ENCODE data around the gene WHRN.

WHRN gene

GRCh38 chr9:114467226-114467750 lies 38.0 kb downstream of the WHRN start:
- Mint-ChIP-seq H3K9me3 (no peaks in the 10 kb centered on the region), H3K27ac (no peak overlapping the region), H3K4me3 (no peak overlapping the region), H3K27me3 (no peaks in the 10 kb centered on the region), H3K36me3 (ENCODE audit: low read depth) (no peaks in the 10 kb centered on the region), H3K4me1 (ENCODE audit: low read depth) (no peaks in the 10 kb centered on the region)
- intact Hi-C loops (cut with micrococcal nuclease): no loop called here

DNA sequence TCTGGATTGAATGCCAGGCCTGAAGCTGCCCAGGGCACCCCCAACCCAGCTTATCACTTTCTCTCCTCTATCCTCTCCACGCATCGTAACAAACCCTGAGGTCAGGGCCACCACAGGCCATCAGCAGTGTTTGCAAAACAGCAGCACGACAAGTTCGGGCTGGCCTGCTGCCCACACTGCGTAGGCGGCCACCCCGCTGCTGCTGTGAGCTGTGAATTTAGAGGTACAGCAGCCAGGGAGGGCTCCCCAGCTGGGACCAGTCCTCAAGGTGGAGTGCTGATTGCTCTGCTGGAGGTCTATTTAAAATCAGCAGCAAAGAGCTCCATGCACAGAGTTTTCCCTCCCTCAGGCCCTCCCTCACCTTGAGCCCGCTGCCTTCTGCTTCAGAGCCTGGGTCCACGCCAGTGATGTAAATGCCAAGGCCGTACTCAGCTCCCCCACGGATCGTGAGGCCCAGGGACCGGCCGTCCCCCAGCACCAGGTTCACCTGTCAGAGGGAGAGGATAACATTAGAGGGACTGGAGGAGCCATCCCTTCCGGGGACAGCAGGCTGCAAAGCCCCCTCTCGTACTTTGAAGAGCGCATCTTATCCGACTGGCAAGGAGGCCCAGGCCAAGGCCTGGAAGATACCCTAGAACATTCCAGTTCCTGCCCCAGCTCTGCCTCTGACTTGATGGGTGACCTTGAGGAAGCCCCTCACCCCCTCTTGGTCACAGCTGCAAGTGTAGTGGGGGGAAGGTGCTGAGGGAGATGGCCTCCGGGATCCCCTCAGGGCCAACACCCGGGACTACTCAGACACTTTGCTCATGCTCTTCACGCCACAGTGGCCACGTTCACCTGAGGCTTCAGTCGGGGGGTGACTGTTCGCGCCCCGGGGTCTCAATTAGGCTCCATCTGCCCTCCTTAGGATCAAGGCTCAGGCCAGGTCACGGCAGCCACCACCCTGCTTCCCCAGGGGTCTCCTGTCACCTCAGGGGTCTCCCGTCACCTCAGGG lies 39.1 kb downstream of the WHRN start:
- Mint-ChIP-seq H3K9me3 (no peaks in the 10 kb centered on the region), H3K36me3 (ENCODE audit: low read depth) (no peaks in the 10 kb centered on the region), H3K27me3 (no peaks in the 10 kb centered on the region), H3K4me3 (no peak overlapping the region), H3K4me1 (ENCODE audit: low read depth) (peaks cover 6% of the 10 kb centered on the region), H3K27ac (no peak overlapping the region)
- intact Hi-C loops (cut with micrococcal nuclease): no loop called here

DNA sequence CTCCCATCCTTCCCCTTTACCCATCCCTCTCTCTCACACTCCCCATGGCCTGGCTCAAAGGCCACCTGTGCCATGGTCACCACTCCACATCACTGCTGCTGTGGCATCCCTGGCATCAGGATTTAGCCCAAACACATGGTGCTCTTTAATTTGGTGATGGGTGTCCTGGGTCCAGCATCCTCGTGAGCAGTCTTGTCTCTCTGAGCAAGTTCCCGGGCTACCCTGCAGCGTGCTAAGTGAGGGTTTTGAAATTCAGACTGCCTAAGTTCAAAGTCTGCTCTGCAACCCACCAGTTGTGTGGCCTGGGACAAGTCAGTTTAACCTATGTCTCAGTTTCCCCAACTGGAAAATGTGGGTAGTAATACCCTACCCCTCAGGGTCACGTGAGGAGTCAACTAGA lies 39.9 kb downstream of the WHRN start:
- intact Hi-C loops (cut with micrococcal nuclease): no loop called here
- Mint-ChIP-seq H3K9me3 (no peaks in the 10 kb centered on the region), H3K4me3 (no peak overlapping the region), H3K27ac (no peak overlapping the region), H3K27me3 (no peaks in the 10 kb centered on the region), H3K4me1 (ENCODE audit: low read depth) (peaks cover 13% of the 10 kb centered on the region), H3K36me3 (ENCODE audit: low read depth) (no peaks in the 10 kb centered on the region)

GRCh38 chr9:114464281-114465051 lies 40.8 kb downstream of the WHRN start:
- no peaks in the 10 kb centered on the region for H3K27me3 Mint-ChIP-seq
- H3K36me3 Mint-ChIP-seq (ENCODE audit: low read depth): no peaks in the 10 kb centered on the region
- no peak overlapping the region for H3K27ac Mint-ChIP-seq
- H3K9me3 Mint-ChIP-seq: no peaks in the 10 kb centered on the region
- H3K4me1 Mint-ChIP-seq (ENCODE audit: low read depth): peaks cover 13% of the 10 kb centered on the region
- intact Hi-C loops (cut with micrococcal nuclease): no loop called here
- H3K4me3 Mint-ChIP-seq: no peak overlapping the region

DNA sequence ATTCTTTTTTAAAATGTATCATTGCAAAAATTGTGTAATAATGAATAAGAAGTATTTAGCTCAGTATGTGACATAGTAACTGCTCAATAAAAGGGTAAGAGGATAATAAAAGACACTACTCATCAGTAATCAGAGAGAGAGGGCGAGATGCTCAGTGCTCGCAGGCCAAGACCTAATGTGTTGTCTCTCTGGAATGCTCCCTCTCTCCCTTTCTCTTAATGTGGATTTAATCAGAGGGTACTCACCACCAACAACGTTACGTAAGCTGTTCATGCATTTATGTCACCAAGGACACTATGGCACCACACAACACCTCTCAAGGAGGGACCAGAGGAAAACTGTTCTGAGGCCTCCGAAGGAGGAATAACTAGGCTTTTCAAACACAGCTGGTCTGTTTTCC lies 42.5 kb downstream of the WHRN start:
- Mint-ChIP-seq H3K9me3 (no peaks in the 10 kb centered on the region), H3K4me1 (ENCODE audit: low read depth) (peaks cover 13% of the 10 kb centered on the region), H3K27me3 (no peaks in the 10 kb centered on the region), H3K4me3 (no peak overlapping the region), H3K36me3 (ENCODE audit: low read depth) (no peaks in the 10 kb centered on the region), H3K27ac (no peak overlapping the region)
- intact Hi-C loops (cut with micrococcal nuclease): no loop called here

DNA sequence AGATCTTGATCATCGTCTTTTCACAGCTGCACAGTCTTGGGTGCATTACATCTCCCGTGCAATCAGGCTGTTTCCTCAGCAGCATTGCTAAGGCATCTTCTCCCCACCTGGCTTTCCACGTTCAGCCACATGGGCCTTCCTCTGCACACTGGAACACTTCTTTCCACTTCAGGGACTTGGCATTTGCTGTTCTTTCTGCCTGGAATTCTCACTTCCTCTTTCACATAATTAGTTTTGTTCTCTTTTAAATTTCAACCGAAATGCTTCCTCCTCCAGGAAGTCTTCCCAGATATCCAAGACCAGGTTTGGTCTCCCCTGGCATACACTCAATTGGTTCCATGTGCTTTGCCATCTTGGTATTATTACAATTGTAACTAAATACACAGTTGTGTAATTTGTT lies 43.8 kb downstream of the WHRN start:
- H3K27ac Mint-ChIP-seq: no peak overlapping the region
- H3K4me1 Mint-ChIP-seq (ENCODE audit: low read depth): peaks cover 13% of the 10 kb centered on the region
- no peaks in the 10 kb centered on the region for H3K27me3 Mint-ChIP-seq
- intact Hi-C loops (cut with micrococcal nuclease): no loop called here
- H3K36me3 Mint-ChIP-seq (ENCODE audit: low read depth): no peaks in the 10 kb centered on the region
- H3K9me3 Mint-ChIP-seq: no peaks in the 10 kb centered on the region
- no peak overlapping the region for H3K4me3 Mint-ChIP-seq

GRCh38 chr9:114460513-114461199 lies 44.6 kb downstream of the WHRN start:
- no peaks in the 10 kb centered on the region for H3K9me3 Mint-ChIP-seq
- intact Hi-C loops (cut with micrococcal nuclease): no loop called here
- no peaks in the 10 kb centered on the region for H3K27me3 Mint-ChIP-seq
- no peak overlapping the region for H3K27ac Mint-ChIP-seq
- no peaks in the 10 kb centered on the region for H3K36me3 Mint-ChIP-seq (ENCODE audit: low read depth)
- H3K4me1 Mint-ChIP-seq (ENCODE audit: low read depth): peaks cover 13% of the 10 kb centered on the region
- H3K4me3 Mint-ChIP-seq: no peak overlapping the region

DNA sequence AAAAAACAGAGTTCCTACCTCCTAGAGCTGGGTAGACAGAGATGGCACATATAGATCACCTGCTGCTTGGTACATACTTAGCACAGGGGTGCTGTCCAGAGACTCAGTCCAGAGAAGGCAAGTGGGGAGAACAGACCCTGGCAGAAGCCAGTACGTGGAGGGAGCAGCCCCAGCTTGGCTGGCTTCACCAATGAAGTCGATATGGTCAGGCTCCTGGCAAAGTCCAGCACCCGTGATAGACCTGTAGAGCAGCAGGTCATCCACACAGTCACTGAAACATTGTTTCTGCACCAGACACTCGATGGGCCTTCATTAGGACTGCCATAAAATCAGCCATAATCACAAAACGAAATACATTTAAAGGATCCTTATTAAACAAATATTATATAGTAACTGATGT lies 45.8 kb downstream of the WHRN start:
- H3K4me1 Mint-ChIP-seq (ENCODE audit: low read depth): peaks cover 13% of the 10 kb centered on the region
- intact Hi-C loops (cut with micrococcal nuclease): no loop called here
- no peaks in the 10 kb centered on the region for H3K9me3 Mint-ChIP-seq
- no peaks in the 10 kb centered on the region for H3K27me3 Mint-ChIP-seq
- no peak overlapping the region for H3K27ac Mint-ChIP-seq
- no peak overlapping the region for H3K4me3 Mint-ChIP-seq
- H3K36me3 Mint-ChIP-seq (ENCODE audit: low read depth): no peaks in the 10 kb centered on the region

- Mint-ChIP-seq H3K27ac (no peak overlapping the region), H3K27me3 (no peaks in the 10 kb centered on the region), H3K36me3 (ENCODE audit: low read depth) (no peaks in the 10 kb centered on the region), H3K4me1 (ENCODE audit: low read depth) (peaks cover 13% of the 10 kb centered on the region), H3K9me3 (no peaks in the 10 kb centered on the region), H3K4me3 (no peak overlapping the region)
- intact Hi-C loops (cut with micrococcal nuclease): no loop called here
Measured at GRCh38 chr9:114456929-114457328, 48.3 kb downstream of the WHRN start.

- no peak overlapping the region for H3K4me3 Mint-ChIP-seq
- intact Hi-C loops (cut with micrococcal nuclease): no loop called here
- H3K4me1 Mint-ChIP-seq (ENCODE audit: low read depth): no peaks in the 10 kb centered on the region
- no peak overlapping the region for H3K27ac Mint-ChIP-seq
- H3K36me3 Mint-ChIP-seq (ENCODE audit: low read depth): no peaks in the 10 kb centered on the region
- no peaks in the 10 kb centered on the region for H3K9me3 Mint-ChIP-seq
- no peaks in the 10 kb centered on the region for H3K27me3 Mint-ChIP-seq
Measured at GRCh38 chr9:114454652-114455051, 50.6 kb downstream of the WHRN start.

DNA sequence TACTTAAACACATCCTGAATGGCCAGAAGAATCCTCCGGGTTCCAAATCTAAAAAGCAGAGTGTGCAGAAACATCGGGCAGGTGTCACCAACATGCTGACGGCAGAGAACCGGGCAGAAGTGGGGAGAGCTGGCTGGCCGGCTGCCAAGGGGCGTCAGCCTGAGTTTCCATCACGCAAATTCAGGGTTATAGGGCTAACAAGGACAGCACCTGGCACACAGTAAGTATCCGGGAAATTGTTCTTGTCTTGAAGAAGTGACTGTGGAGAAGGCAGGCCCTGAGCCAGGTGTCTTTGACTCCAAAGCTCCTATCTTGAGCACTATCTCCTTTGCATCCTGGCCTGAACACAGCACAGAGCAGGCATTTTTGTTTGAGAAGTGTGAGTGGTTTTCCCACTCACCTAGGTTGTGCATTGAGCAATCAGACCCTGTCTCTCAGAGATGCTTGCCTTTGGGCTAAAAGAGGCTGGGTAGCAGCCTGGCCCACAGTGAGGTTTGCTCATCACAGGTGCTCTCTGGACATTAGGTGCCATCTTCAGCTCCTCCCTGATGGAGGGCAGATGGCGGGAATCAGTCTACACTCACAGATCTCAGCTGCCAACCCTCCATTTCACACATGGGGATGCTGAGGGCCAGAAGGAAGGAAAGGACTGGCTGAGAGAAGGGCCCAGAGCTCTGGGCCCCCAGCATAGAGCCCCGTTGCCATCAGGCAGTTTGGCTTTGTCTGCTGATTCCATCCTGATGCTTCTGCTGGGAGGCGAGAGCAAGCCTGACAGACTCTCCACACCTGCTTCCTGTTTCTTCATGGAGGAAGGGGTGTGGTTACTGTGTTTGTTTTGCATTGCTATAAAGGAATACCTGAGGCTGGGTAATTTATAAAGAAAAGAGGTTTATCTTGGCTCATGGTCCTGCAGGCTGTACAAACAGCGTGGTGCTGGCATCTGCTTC lies 52.8 kb downstream of the WHRN start:
- H3K9me3 Mint-ChIP-seq: no peaks in the 10 kb centered on the region
- no peaks in the 10 kb centered on the region for H3K4me1 Mint-ChIP-seq (ENCODE audit: low read depth)
- no peaks in the 10 kb centered on the region for H3K36me3 Mint-ChIP-seq (ENCODE audit: low read depth)
- intact Hi-C loops (cut with micrococcal nuclease): no loop called here
- no peak overlapping the region for H3K4me3 Mint-ChIP-seq
- no peaks in the 10 kb centered on the region for H3K27me3 Mint-ChIP-seq
- H3K27ac Mint-ChIP-seq: no peak overlapping the region

GRCh38 chr9:114451707-114452031 lies 53.6 kb downstream of the WHRN start:
- Mint-ChIP-seq H3K27ac (no peak overlapping the region), H3K27me3 (no peaks in the 10 kb centered on the region), H3K4me1 (ENCODE audit: low read depth) (no peaks in the 10 kb centered on the region), H3K36me3 (ENCODE audit: low read depth) (no peaks in the 10 kb centered on the region), H3K9me3 (no peaks in the 10 kb centered on the region), H3K4me3 (no peak overlapping the region)
- intact Hi-C loops (cut with micrococcal nuclease): no loop called here

All from dendritic cell treated with granulocyte-macrophage colony-stimulating factor and Interleukin-4, amounts not matched to agents 40 ng/mL and 50 ng/mL, for 4 days (primary cell).